Trophoblast cell (in vitro differentiated cells and primary cell): ENCODE measurements around the gene DNAJB6.

ENCODE experiments used
- DNase-seq, 2 donors: peaks; one replicate each; pipeline ENCODE4 v3.0.0-alpha.2; 2016
- H2AFZ ChIP-seq: 2 replicates; pipeline ENCODE4 v1.6.1; 2013; ENCODE audit warnings: low read length, moderate library complexity, mild to moderate bottlenecking; ENCODE audit not compliant: insufficient read depth, poor library complexity
- H2AK5ac ChIP-seq: 2 replicates; pipeline ENCODE4 v1.6.1; 2013; ENCODE audit warnings: mild to moderate bottlenecking, low read length
- H2BK120ac ChIP-seq: 2 replicates; pipeline ENCODE4 v1.6.1; 2013; ENCODE audit warnings: low read length, mild to moderate bottlenecking, moderate library complexity; ENCODE audit not compliant: insufficient read depth, poor library complexity
- H2BK12ac ChIP-seq: 2 replicates; pipeline ENCODE4 v1.6.1; 2013; ENCODE audit warnings: mild to moderate bottlenecking, low read length, moderate library complexity
- H2BK5ac ChIP-seq: 2 replicates; pipeline ENCODE4 v1.6.1; 2013; ENCODE audit warnings: low read length, low read depth, moderate library complexity, mild to moderate bottlenecking; ENCODE audit not compliant: poor library complexity
- H3K14ac ChIP-seq: 2 replicates; pipeline ENCODE4 v1.6.1; 2013; ENCODE audit warnings: mild to moderate bottlenecking, low read length
- H3K18ac ChIP-seq: 2 replicates; pipeline ENCODE4 v1.6.1; 2013; ENCODE audit warnings: mild to moderate bottlenecking, low read length
- H3K23ac ChIP-seq: 2 replicates; pipeline ENCODE4 v1.6.1; 2013; ENCODE audit warnings: low read length
- H3K27ac ChIP-seq: 2 replicates; pipeline ENCODE4 v1.5.1; 2013; ENCODE audit warnings: low read depth, mild to moderate bottlenecking, inconsistent platforms, low read length, moderate library complexity
- H3K27me3 ChIP-seq: 2 replicates; pipeline ENCODE4 v1.6.1; 2013; ENCODE audit warnings: inconsistent platforms, mild to moderate bottlenecking, low read length, moderate library complexity; ENCODE audit not compliant: insufficient read depth
- H3K36me3 ChIP-seq, 2 experiments: 1 replicate in 1 of 2; 2 replicates in 1 of 2; pipeline ENCODE4 v1.6.1; 2013; ENCODE audit warnings: low read length in 2 of 2, mild to moderate bottlenecking in 2 of 2, moderate library complexity in 1 of 2; ENCODE audit not compliant: insufficient read depth in 2 of 2, control insufficient read depth in 1 of 2
- H3K4ac ChIP-seq: 2 replicates; pipeline ENCODE4 v1.6.1; 2013; ENCODE audit warnings: low read depth, mild to moderate bottlenecking, low read length, moderate library complexity
- H3K4me1 ChIP-seq, 2 experiments: 1 replicate in 1 of 2; 2 replicates in 1 of 2; pipeline ENCODE4 v1.6.1; 2013; ENCODE audit warnings: low read length in 2 of 2, mild to moderate bottlenecking in 2 of 2, moderate library complexity in 1 of 2; ENCODE audit not compliant: insufficient read depth in 2 of 2, control insufficient read depth in 1 of 2
- H3K4me2 ChIP-seq: 2 replicates; pipeline ENCODE4 v1.6.1; 2013; ENCODE audit warnings: inconsistent platforms, mild to moderate bottlenecking, low read length, moderate library complexity
- H3K4me3 ChIP-seq: 2 replicates; pipeline ENCODE4 v1.5.1; 2013; ENCODE audit warnings: mild to moderate bottlenecking, low read depth, low read length, inconsistent platforms
- H3K79me1 ChIP-seq: one replicate; pipeline ENCODE4 v1.6.1; 2013; ENCODE audit warnings: low read length
- H3K79me2 ChIP-seq: 2 replicates; pipeline ENCODE4 v1.6.1; 2013; ENCODE audit warnings: low read length, mild to moderate bottlenecking; ENCODE audit not compliant: control insufficient read depth, insufficient read depth, poor library complexity
- H3K9ac ChIP-seq: 2 replicates; pipeline ENCODE4 v1.6.1; 2013; ENCODE audit warnings: mild to moderate bottlenecking, low read length
- H3K9me3 ChIP-seq: 2 replicates; pipeline ENCODE4 v1.6.1; 2013; ENCODE audit warnings: low read depth, mild to moderate bottlenecking, control low read depth, inconsistent platforms, low read length; ENCODE audit not compliant: insufficient read depth
- H4K12ac ChIP-seq: 2 replicates; pipeline ENCODE4 v1.6.1; 2013; ENCODE audit warnings: low read depth, mild to moderate bottlenecking, low read length, moderate library complexity
- H4K8ac ChIP-seq: 2 replicates; pipeline ENCODE4 v1.6.1; 2013; ENCODE audit warnings: low read depth, mild to moderate bottlenecking, low read length, moderate library complexity
- H4K91ac ChIP-seq: one replicate; pipeline ENCODE4 v1.6.1; 2013; ENCODE audit warnings: low read depth, mild to moderate bottlenecking, low read length, moderate library complexity
- WGBS: extraction: QIAGEN DNeasy Blood & Tissue Kit; methylation state at CpG from one replicate; pipeline ENCODE4 v1.1.7; 2013; ENCODE audit warnings: missing lambda C conversion rate; ENCODE audit not compliant: insufficient read length, insufficient coverage; ENCODE audit errors: extremely low coverage; 5-methylcytosine and 5-hydroxymethylcytosine counted together

DNAJB6 gene

GRCh38 chr7:157293413-157293788, 43.4 kb upstream of the DNAJB6 start:
- H3K79me1 ChIP-seq = no peaks in the 10 kb centered on the region
- no peak overlapping the region for H3K14ac ChIP-seq
- H4K12ac ChIP-seq = no peak overlapping the region
- H3K27me3 ChIP-seq = no peaks in the 10 kb centered on the region
- H3K4me3 ChIP-seq = no peak overlapping the region
- DNase-seq = no peak
- no peaks in the 10 kb centered on the region for H3K36me3 ChIP-seq
- no peak overlapping the region for H4K8ac ChIP-seq
- H3K9me3 ChIP-seq = peaks cover 8% of the 10 kb centered on the region
- no peak overlapping the region for H3K4ac ChIP-seq
- no CpG with 5 or more reads among the region's 13 CpGs for WGBS
- no peak overlapping the region for H2BK5ac ChIP-seq
- H3K4me1 ChIP-seq = peaks cover 0 to 6% of the 10 kb centered on the region in 2 experiments
- H3K79me2 ChIP-seq = no peaks in the 10 kb centered on the region
- H3K23ac ChIP-seq = no peak overlapping the region
- no peak overlapping the region for H3K9ac ChIP-seq
- no peak overlapping the region for H3K27ac ChIP-seq
- no peak overlapping the region for H2AK5ac ChIP-seq
- H2AFZ ChIP-seq = no peak overlapping the region
- no peak overlapping the region for H2BK120ac ChIP-seq
- no peak overlapping the region for H2BK12ac ChIP-seq
- no peak overlapping the region for H3K18ac ChIP-seq
- H4K91ac ChIP-seq = no peak overlapping the region
- H3K4me2 ChIP-seq = no peak overlapping the region

DNA sequence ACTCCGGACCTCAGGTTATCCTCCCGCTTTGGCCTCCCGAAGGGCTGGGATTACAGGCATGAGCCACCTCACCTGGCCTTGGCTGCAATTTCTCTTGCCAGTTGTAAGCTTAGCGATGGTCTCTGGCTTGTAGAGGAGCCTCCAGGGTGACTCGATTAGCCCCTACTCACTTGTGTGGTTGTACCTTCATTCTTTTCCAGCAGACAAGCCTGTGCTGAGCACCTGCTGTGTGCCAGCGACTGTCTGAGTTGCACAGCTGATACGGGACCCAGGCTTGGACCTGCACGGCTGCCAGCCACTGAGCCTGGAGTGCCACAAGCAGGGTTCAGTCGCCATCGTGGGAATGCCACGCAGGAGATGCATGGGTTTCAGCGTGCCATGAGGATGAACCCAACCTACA, 42.0 kb upstream of the DNAJB6 start:
- H3K4me3 ChIP-seq = no peak overlapping the region
- H4K91ac ChIP-seq = no peak overlapping the region
- H3K4ac ChIP-seq = no peak overlapping the region
- H4K12ac ChIP-seq = no peak overlapping the region
- H3K36me3 ChIP-seq = no peaks in the 10 kb centered on the region
- no peak overlapping the region for H3K9ac ChIP-seq
- H4K8ac ChIP-seq = no peak overlapping the region
- H3K9me3 ChIP-seq = peaks cover 10% of the 10 kb centered on the region
- no peak overlapping the region for H3K23ac ChIP-seq
- no peak for DNase-seq
- no peak overlapping the region for H2BK5ac ChIP-seq
- H2BK120ac ChIP-seq = no peak overlapping the region
- no peaks in the 10 kb centered on the region for H3K79me2 ChIP-seq
- H2AFZ ChIP-seq = no peak overlapping the region
- no peak overlapping the region for H3K27ac ChIP-seq
- H3K79me1 ChIP-seq = no peaks in the 10 kb centered on the region
- no CpG with 5 or more reads among the region's 12 CpGs for WGBS
- no peak overlapping the region for H2AK5ac ChIP-seq
- H3K4me1 ChIP-seq = peaks cover 0 to 6% of the 10 kb centered on the region in 2 experiments
- H3K27me3 ChIP-seq = no peaks in the 10 kb centered on the region
- no peak overlapping the region for H2BK12ac ChIP-seq
- no peak overlapping the region for H3K14ac ChIP-seq
- H3K4me2 ChIP-seq = no peak overlapping the region
- H3K18ac ChIP-seq = no peak overlapping the region

GRCh38 chr7:157295338-157295737, 41.5 kb upstream of the DNAJB6 start:
- H2BK12ac ChIP-seq = no peak overlapping the region
- no peak overlapping the region for H3K4ac ChIP-seq
- peaks cover 0 to 6% of the 10 kb centered on the region in 2 experiments for H3K4me1 ChIP-seq
- H4K91ac ChIP-seq = no peak overlapping the region
- H2BK120ac ChIP-seq = no peak overlapping the region
- H3K9ac ChIP-seq = no peak overlapping the region
- no peaks in the 10 kb centered on the region for H3K79me1 ChIP-seq
- H3K9me3 ChIP-seq = peaks cover 10% of the 10 kb centered on the region
- no peak overlapping the region for H2AFZ ChIP-seq
- WGBS = no CpG with 5 or more reads among the region's 12 CpGs
- no peak overlapping the region for H3K4me3 ChIP-seq
- no peak overlapping the region for H2BK5ac ChIP-seq
- no peak overlapping the region for H4K12ac ChIP-seq
- H3K4me2 ChIP-seq = no peak overlapping the region
- H3K23ac ChIP-seq = no peak overlapping the region
- no peak overlapping the region for H3K14ac ChIP-seq
- H3K18ac ChIP-seq = no peak overlapping the region
- H3K79me2 ChIP-seq = no peaks in the 10 kb centered on the region
- DNase-seq = no peak
- no peak overlapping the region for H2AK5ac ChIP-seq
- H3K27me3 ChIP-seq = no peaks in the 10 kb centered on the region
- H3K27ac ChIP-seq = no peak overlapping the region
- H4K8ac ChIP-seq = no peak overlapping the region
- H3K36me3 ChIP-seq = no peaks in the 10 kb centered on the region

GRCh38 chr7:157297185-157297584, 39.6 kb upstream of the DNAJB6 start:
- H3K9me3 ChIP-seq = peaks cover 10% of the 10 kb centered on the region
- no peak overlapping the region for H2AK5ac ChIP-seq
- H2AFZ ChIP-seq = no peak overlapping the region
- H2BK120ac ChIP-seq = no peak overlapping the region
- no CpG with 5 or more reads among the region's 13 CpGs for WGBS
- H3K27ac ChIP-seq = no peak overlapping the region
- H3K79me2 ChIP-seq = no peaks in the 10 kb centered on the region
- no peak overlapping the region for H3K9ac ChIP-seq
- no peak overlapping the region for H3K23ac ChIP-seq
- H3K14ac ChIP-seq = no peak overlapping the region
- H3K79me1 ChIP-seq = no peaks in the 10 kb centered on the region
- no peak for DNase-seq
- no peak overlapping the region for H4K8ac ChIP-seq
- no peak overlapping the region for H3K18ac ChIP-seq
- H3K4ac ChIP-seq = no peak overlapping the region
- H3K4me1 ChIP-seq = peaks cover 0 to 6% of the 10 kb centered on the region in 2 experiments
- no peaks in the 10 kb centered on the region for H3K36me3 ChIP-seq
- H3K4me3 ChIP-seq = no peak overlapping the region
- no peak overlapping the region for H4K12ac ChIP-seq
- no peak overlapping the region for H4K91ac ChIP-seq
- H3K27me3 ChIP-seq = no peaks in the 10 kb centered on the region
- H2BK5ac ChIP-seq = no peak overlapping the region
- no peak overlapping the region for H3K4me2 ChIP-seq
- H2BK12ac ChIP-seq = no peak overlapping the region
